Measurements from ENCODE around the gene RUNX3. TPM values are rescaled to one million over a fixed set of nuclear protein-coding genes. Genes with fewer than 3 reads are reported as not detected.
A peak's percentile ranks its signal among the peaks of the same experiment; 100 is the strongest.

RUNX3 gene
- total and polyA plus RNA-seq, 4 experiments from 2014 or later, result 12.5 to 112 (median 78.0) TPM

- Mint-ChIP-seq H3K27ac (peak overlapping the region in 4 of 7 donors; percentile 79 to 87 (median 83)), H3K36me3 (peaks cover 17 to 31% of the 10 kb centered on the region in 2 donors), H3K27me3 (no peaks in the 10 kb centered on the region), H3K9me3 (no peaks in the 10 kb centered on the region), H3K4me1 (peaks cover 15 to 78% (median 40%) of the 10 kb centered on the region in 4 donors), H3K4me3 (peak overlapping the region in 7 of 8 donors; percentile 26 to 82 (median 72))
- DNase-seq, result no peak
- Histone ChIP-seq H3K9me3 (ENCODE audit: control insufficient read depth in 1 of 2, low read length in 2 of 2) (no peaks in the 10 kb centered on the region), H3K27me3 (ENCODE audit: insufficient read depth, low read length) (no peaks in the 10 kb centered on the region), H3K27ac (ENCODE audit: low read depth, low read length) (peak overlapping the region; percentile 79), H3K36me3 (ENCODE audit: insufficient read depth, low read length) (peaks cover 7% of the 10 kb centered on the region), H3K4me3 (ENCODE audit: low read length in 2 of 2) (no peak overlapping the region), H3K4me1 (ENCODE audit: insufficient read depth, low read length) (peaks cover 62% of the 10 kb centered on the region)
- ChIA-PET CTCF (ENCODE audit: partially characterized antibody) (interaction anchor here (1.0 to 15.6 kb wide), 12 partner anchors 9 to 167 kb away, joined by 3 to 296 read pairs (median 7); no protein-coding TSS in a partner anchor), POLR2A (ENCODE audit: partially characterized antibody) (interaction anchor here (0.9 to 14.0 kb wide), 9 partner anchors 16 to 289 kb away, joined by 3 to 335 read pairs (median 44); no protein-coding TSS in a partner anchor)
- intact Hi-C loops (cut with micrococcal nuclease), result loop anchor here (2.0 kb wide), 1 partner anchor 274 kb away; no protein-coding TSS in a partner anchor
Measured at GRCh38 chr1:24931146-24931467, 1.0 kb upstream of the RUNX3 start.

- no peaks in the 10 kb centered on the region for H3K27me3 Mint-ChIP-seq
- H3K4me1 Mint-ChIP-seq, result peaks cover 27 to 84% (median 49%) of the 10 kb centered on the region in 4 donors
- CTCF ChIA-PET (ENCODE audit: partially characterized antibody), result interaction anchor here (0.7 to 15.6 kb wide), 18 partner anchors 17 to 169 kb away, joined by 3 to 296 read pairs (median 6); no protein-coding TSS in a partner anchor
Measured at GRCh38 chr1:24929398-24930259, 447 bp downstream of the RUNX3 start.

DNA sequence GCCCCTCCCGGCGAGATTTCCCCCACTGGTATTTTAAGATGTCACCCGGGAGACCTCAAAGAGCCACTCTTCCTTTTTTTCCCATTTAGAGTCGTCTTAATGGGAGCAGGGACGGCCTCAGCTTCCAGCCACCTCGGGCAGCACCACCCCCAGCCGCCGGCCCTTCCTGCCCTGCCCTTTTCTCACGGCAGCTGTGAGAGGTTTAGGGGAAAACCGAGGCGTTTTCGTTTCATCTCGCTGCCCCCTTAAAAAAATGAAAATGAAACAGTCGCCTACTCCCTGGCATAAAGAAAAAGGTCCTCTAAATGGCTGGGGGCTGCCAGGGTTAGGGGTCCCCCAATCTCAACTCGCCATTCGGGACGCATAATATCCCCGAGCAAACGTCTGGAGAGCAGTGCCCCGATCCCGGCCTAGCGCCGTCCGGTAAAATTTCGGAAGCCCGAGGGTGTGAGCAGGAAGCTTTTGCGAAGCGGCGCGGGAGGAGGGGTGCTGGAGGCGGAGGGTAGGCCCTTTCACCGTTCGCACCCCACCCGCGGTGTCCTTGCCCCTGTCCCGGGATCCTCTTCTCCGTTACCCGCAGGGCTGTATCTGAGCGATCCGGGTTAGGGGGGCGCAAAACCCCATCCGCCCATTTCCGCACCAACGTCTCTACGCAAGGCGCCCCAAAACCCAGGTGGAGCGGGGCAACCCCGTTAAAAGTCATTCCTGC lies 1.2 kb downstream of the RUNX3 start:
- Mint-ChIP-seq H3K9me3 (no peaks in the 10 kb centered on the region), H3K36me3 (peaks cover 29 to 50% of the 10 kb centered on the region in 2 donors), H3K27ac (peak overlapping the region; percentile 99 to 100 (median 100)), H3K27me3 (no peaks in the 10 kb centered on the region), H3K4me1 (peaks cover 26 to 83% (median 52%) of the 10 kb centered on the region in 4 donors), H3K4me3 (peak overlapping the region; percentile 87 to 98 (median 97))
- peak overlapping the region; percentile 81 to 84 for H3K4me3 ChIP-seq (ENCODE audit: low read length in 2 of 2)
- ChIA-PET CTCF (ENCODE audit: partially characterized antibody) (interaction anchor here (1.2 to 15.6 kb wide), 7 partner anchors 16 to 108 kb away, joined by 5 to 296 read pairs (median 16); no protein-coding TSS in a partner anchor), POLR2A (ENCODE audit: partially characterized antibody) (interaction anchor here (0.6 to 14.0 kb wide), 29 partner anchors 11 to 950 kb away, joined by 3 to 335 read pairs (median 5); partner anchors contain the start of genes CLIC4, RCAN3, RSRP1 and SYF2)
- H3K27ac ChIP-seq (ENCODE audit: low read depth, low read length), result peak overlapping the region; percentile 98
- peaks cover 69% of the 10 kb centered on the region for H3K4me1 ChIP-seq (ENCODE audit: insufficient read depth, low read length)
- peaks cover 18% of the 10 kb centered on the region for H3K36me3 ChIP-seq (ENCODE audit: insufficient read depth, low read length)
- H3K27me3 ChIP-seq (ENCODE audit: insufficient read depth, low read length), result no peaks in the 10 kb centered on the region
- intact Hi-C loops (cut with micrococcal nuclease), result loop anchor here (1.0 to 10.0 kb wide), 2 partner anchors 18 to 424 kb away; partner anchors contain the start of gene RCAN3
- no peaks in the 10 kb centered on the region for H3K9me3 ChIP-seq (ENCODE audit: control insufficient read depth in 1 of 2, low read length in 2 of 2)
- peak; percentile 69 to 80 (median 76) for DNase-seq

More at GRCh38 chr1:24929398-24930259, 447 bp downstream of the RUNX3 start:
- peak overlapping the region; percentile 99 to 100 (median 100) for H3K27ac Mint-ChIP-seq
- intact Hi-C loops (cut with micrococcal nuclease), result loop anchor here (1.0 to 10.0 kb wide), 7 partner anchors 18 to 425 kb away; partner anchors contain the start of gene RCAN3
- Histone ChIP-seq H3K27me3 (ENCODE audit: insufficient read depth, low read length) (no peaks in the 10 kb centered on the region), H3K9me3 (ENCODE audit: control insufficient read depth in 1 of 2, low read length in 2 of 2) (no peaks in the 10 kb centered on the region), H3K4me1 (ENCODE audit: insufficient read depth, low read length) (peaks cover 64% of the 10 kb centered on the region), H3K27ac (ENCODE audit: low read depth, low read length) (peak overlapping the region; percentile 98), H3K4me3 (ENCODE audit: low read length in 2 of 2) (peak overlapping the region; percentile 81 to 84), H3K36me3 (ENCODE audit: insufficient read depth, low read length) (peaks cover 15% of the 10 kb centered on the region)
- peaks cover 27 to 45% of the 10 kb centered on the region in 2 donors for H3K36me3 Mint-ChIP-seq
- no peaks in the 10 kb centered on the region for H3K9me3 Mint-ChIP-seq
- POLR2A ChIA-PET (ENCODE audit: partially characterized antibody), result interaction anchor here (0.6 to 14.0 kb wide), 31 partner anchors 10 to 950 kb away, joined by 3 to 335 read pairs (median 5); partner anchors contain the start of genes CLIC4, MACO1, RCAN3 and SYF2
- peak; percentile 49 to 64 (median 62) for DNase-seq
- H3K4me3 Mint-ChIP-seq, result peak overlapping the region; percentile 87 to 98 (median 97)

DNA sequence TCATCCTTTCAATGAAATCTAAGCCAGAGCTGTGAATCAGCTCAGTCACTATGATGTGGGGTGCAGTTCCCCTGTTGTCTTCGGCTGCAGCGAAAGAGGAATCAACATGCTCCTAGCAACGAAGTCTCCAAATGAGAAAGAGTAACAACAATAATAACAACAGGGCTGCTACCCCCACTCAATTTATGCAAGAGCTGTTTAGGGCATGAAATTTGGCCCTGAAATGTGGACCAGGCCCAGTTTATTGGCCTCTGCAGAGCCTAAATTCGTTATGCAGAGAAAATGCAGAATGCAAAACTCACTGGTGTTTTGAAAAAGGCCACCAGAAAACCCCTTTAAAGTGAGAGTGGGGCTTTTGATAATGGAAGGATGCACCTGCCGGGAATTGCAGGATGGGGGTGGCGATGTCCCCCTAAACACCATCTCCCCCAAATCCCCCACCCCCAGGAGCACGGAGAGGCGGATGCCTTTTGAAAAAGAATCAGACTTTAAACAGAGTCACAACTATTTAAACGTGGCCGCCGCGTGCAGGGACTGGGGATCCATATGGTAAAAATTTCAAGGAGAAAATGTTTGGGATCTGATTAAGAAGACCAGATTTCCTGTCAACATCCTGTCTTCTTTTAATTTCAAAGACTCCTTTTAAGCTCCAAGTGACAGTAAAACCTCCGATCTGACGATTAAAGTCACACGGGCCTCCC lies 1.9 kb downstream of the RUNX3 start:
- Mint-ChIP-seq H3K27me3 (no peaks in the 10 kb centered on the region), H3K4me3 (peak overlapping the region; percentile 87 to 98 (median 97)), H3K27ac (peak overlapping the region; percentile 99 to 100 (median 100)), H3K36me3 (peaks cover 32 to 57% of the 10 kb centered on the region in 2 donors), H3K9me3 (no peaks in the 10 kb centered on the region), H3K4me1 (peaks cover 28 to 83% (median 55%) of the 10 kb centered on the region in 4 donors)
- Histone ChIP-seq H3K4me1 (ENCODE audit: insufficient read depth, low read length) (peaks cover 76% of the 10 kb centered on the region), H3K4me3 (ENCODE audit: low read length in 2 of 2) (peak overlapping the region; percentile 81 to 84), H3K27ac (ENCODE audit: low read depth, low read length) (peak overlapping the region; percentile 98), H3K27me3 (ENCODE audit: insufficient read depth, low read length) (no peaks in the 10 kb centered on the region), H3K9me3 (ENCODE audit: control insufficient read depth in 1 of 2, low read length in 2 of 2) (no peaks in the 10 kb centered on the region), H3K36me3 (ENCODE audit: insufficient read depth, low read length) (peaks cover 22% of the 10 kb centered on the region)
- ChIA-PET POLR2A (ENCODE audit: partially characterized antibody) (interaction anchor here (0.7 to 14.0 kb wide), 22 partner anchors 13 to 610 kb away, joined by 3 to 335 read pairs (median 6); partner anchors contain the start of genes CLIC4, RCAN3, RSRP1 and SYF2), CTCF (ENCODE audit: partially characterized antibody) (interaction anchor here (0.8 to 15.6 kb wide), 8 partner anchors 16 to 173 kb away, joined by 3 to 296 read pairs (median 16); no protein-coding TSS in a partner anchor)
- intact Hi-C loops (cut with micrococcal nuclease), result loop anchor here (10.0 kb wide), 1 partner anchor 423 kb away; the partner anchor contains the start of gene RCAN3
- DNase-seq, result peak in 2 of 5 donors; percentile 70 to 78

GRCh38 chr1:24927473-24927872 lies 2.6 kb downstream of the RUNX3 start:
- no peaks in the 10 kb centered on the region for H3K9me3 Mint-ChIP-seq
- H3K27me3 Mint-ChIP-seq, result no peaks in the 10 kb centered on the region
- DNase-seq, result peak in 2 of 5 donors; percentile 35 to 50
- H3K27me3 ChIP-seq (ENCODE audit: insufficient read depth, low read length), result no peaks in the 10 kb centered on the region
- intact Hi-C loops (cut with micrococcal nuclease), result loop anchor here (10.0 kb wide), 1 partner anchor 423 kb away; the partner anchor contains the start of gene RCAN3
- peaks cover 30 to 83% (median 56%) of the 10 kb centered on the region in 4 donors for H3K4me1 Mint-ChIP-seq
- H3K4me3 Mint-ChIP-seq, result peak overlapping the region; percentile 87 to 98 (median 97)
- H3K36me3 ChIP-seq (ENCODE audit: insufficient read depth, low read length), result peaks cover 22% of the 10 kb centered on the region
- H3K27ac ChIP-seq (ENCODE audit: low read depth, low read length), result peak overlapping the region; percentile 98
- H3K9me3 ChIP-seq (ENCODE audit: control insufficient read depth in 1 of 2, low read length in 2 of 2), result no peaks in the 10 kb centered on the region
- H3K4me3 ChIP-seq (ENCODE audit: low read length in 2 of 2), result peak overlapping the region; percentile 81 to 84
- peaks cover 36 to 60% of the 10 kb centered on the region in 2 donors for H3K36me3 Mint-ChIP-seq
- ChIA-PET POLR2A (ENCODE audit: partially characterized antibody) (interaction anchor here (0.8 to 14.0 kb wide), 12 partner anchors 12 to 182 kb away, joined by 3 to 335 read pairs (median 35); partner anchors contain the start of gene CLIC4), CTCF (ENCODE audit: partially characterized antibody) (interaction anchor here (2.0 to 15.6 kb wide), 6 partner anchors 15 to 174 kb away, joined by 5 to 296 read pairs (median 28); no protein-coding TSS in a partner anchor)
- H3K4me1 ChIP-seq (ENCODE audit: insufficient read depth, low read length), result peaks cover 78% of the 10 kb centered on the region
- H3K27ac Mint-ChIP-seq, result peak overlapping the region; percentile 99 to 100 (median 100)

Data from CD4-positive, alpha-beta memory T cell (primary cell).